Calu3 (cell line): Measurements from ENCODE around the gene MRPL24. TPM values are rescaled to one million over a fixed set of nuclear protein-coding genes. Genes with fewer than 3 reads are reported as not detected.
A peak's percentile ranks its signal among the peaks of the same experiment; 100 is the strongest.

Experiments used
- BruUV-seq: library from RNA; stranded (reverse); fragments of 400-500 nt; replicated peaks from 2 replicates; lab custom pipeline; 2021; lab: Mats Ljungman, UMichigan
- CTCF ChIA-PET: fragments of 300-600 bp; sonication (Branson Sonifier 250); formaldehyde crosslinking; loops from one replicate; lab custom pipeline; 2022; ENCODE audit warnings: antibody characterized with exemption; lab: Charles Lee
- DNase-seq: peaks from one replicate; pipeline ENCODE4 v3.0.0; 2022
- H3K27ac Mint-ChIP-seq: one replicate; pipeline ENCODE4 v1.8.0; 2022; ENCODE audit warnings: mixed read lengths; ENCODE audit not compliant: unreplicated experiment
- H3K27me3 Mint-ChIP-seq: one replicate; pipeline ENCODE4 v1.8.0; 2022; ENCODE audit warnings: mixed read lengths; ENCODE audit not compliant: unreplicated experiment
- H3K36me3 Mint-ChIP-seq: one replicate; pipeline ENCODE4 v1.8.0; 2022; ENCODE audit warnings: mild to moderate bottlenecking, moderate library complexity, mixed read lengths; ENCODE audit not compliant: insufficient read depth, unreplicated experiment
- H3K4me1 Mint-ChIP-seq: one replicate; pipeline ENCODE4 v1.8.0; 2022; ENCODE audit warnings: mild to moderate bottlenecking, low read depth, mixed read lengths; ENCODE audit not compliant: unreplicated experiment
- H3K4me3 Mint-ChIP-seq: one replicate; pipeline ENCODE4 v1.8.0; 2022; ENCODE audit warnings: mild to moderate bottlenecking, low read depth, moderate library complexity, mixed read lengths; ENCODE audit not compliant: unreplicated experiment
- H3K9me3 Mint-ChIP-seq: one replicate; pipeline ENCODE4 v1.8.0; 2022; ENCODE audit warnings: low read depth, mixed read lengths; ENCODE audit not compliant: unreplicated experiment
- intact Hi-C: fragments of 100-400 bp; cut with micrococcal nuclease; formaldehyde crosslinking; loops from one replicate; pipeline ENCODE4 v1.10.0; 2022; ENCODE audit not compliant: unreplicated experiment
- total RNA-seq: library from RNA; stranded (reverse); gene quantifications from 2 replicates; pipeline ENCODE4 v1.2.3, GENCODE V29; 2022
- TF ChIP-seq, protein P1 (sequence below): fragments of 200-600 bp; IDR thresholded peaks from one replicate; pipeline ENCODE4 v1.8.0; 2022; ENCODE audit warnings: antibody characterized with exemption; ENCODE audit not compliant: unreplicated experiment

Gene MRPL24
- total RNA-seq, 1 experiment from 2014 or later = 138 TPM

DNA sequence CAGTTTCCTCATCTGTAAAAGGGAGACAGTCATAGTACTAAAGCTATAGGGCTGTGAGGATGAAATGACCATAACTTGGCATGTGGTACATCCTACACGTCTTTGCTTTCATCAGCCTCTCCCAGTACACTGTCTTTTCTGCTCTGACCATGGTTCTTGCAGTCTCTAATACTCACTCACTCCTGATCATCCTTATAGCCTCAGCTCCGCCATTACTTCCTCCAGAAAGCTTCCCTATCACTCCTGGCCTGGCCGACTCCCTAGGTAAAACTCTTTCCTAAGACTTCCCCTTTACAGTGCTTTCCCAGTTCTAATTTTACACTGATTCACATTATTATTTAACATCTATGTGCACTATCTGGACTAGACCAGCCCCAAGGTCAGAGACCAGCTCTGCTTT lies 5.0 kb upstream of the MRPL24 start:
- Mint-ChIP-seq H3K27ac (peak overlapping the region; percentile 85), H3K4me3 (peak overlapping the region; percentile 67), H3K36me3 (peaks cover 96% of the 10 kb centered on the region), H3K4me1 (peaks cover 71% of the 10 kb centered on the region), H3K27me3 (no peaks in the 10 kb centered on the region), H3K9me3 (no peaks in the 10 kb centered on the region)
- BruUV-seq = no TSS peak
- intact Hi-C loops = no loop called here
- TF ChIP-seq, protein P1, sequence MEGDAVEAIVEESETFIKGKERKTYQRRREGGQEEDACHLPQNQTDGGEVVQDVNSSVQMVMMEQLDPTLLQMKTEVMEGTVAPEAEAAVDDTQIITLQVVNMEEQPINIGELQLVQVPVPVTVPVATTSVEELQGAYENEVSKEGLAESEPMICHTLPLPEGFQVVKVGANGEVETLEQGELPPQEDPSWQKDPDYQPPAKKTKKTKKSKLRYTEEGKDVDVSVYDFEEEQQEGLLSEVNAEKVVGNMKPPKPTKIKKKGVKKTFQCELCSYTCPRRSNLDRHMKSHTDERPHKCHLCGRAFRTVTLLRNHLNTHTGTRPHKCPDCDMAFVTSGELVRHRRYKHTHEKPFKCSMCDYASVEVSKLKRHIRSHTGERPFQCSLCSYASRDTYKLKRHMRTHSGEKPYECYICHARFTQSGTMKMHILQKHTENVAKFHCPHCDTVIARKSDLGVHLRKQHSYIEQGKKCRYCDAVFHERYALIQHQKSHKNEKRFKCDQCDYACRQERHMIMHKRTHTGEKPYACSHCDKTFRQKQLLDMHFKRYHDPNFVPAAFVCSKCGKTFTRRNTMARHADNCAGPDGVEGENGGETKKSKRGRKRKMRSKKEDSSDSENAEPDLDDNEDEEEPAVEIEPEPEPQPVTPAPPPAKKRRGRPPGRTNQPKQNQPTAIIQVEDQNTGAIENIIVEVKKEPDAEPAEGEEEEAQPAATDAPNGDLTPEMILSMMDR = no peak
- CTCF ChIA-PET = interaction anchor here (0.6 kb wide), 2 partner anchors 9 to 39 kb away, joined by 3 to 6 read pairs; no protein-coding TSS in a partner anchor
- DNase-seq = no peak

DNA sequence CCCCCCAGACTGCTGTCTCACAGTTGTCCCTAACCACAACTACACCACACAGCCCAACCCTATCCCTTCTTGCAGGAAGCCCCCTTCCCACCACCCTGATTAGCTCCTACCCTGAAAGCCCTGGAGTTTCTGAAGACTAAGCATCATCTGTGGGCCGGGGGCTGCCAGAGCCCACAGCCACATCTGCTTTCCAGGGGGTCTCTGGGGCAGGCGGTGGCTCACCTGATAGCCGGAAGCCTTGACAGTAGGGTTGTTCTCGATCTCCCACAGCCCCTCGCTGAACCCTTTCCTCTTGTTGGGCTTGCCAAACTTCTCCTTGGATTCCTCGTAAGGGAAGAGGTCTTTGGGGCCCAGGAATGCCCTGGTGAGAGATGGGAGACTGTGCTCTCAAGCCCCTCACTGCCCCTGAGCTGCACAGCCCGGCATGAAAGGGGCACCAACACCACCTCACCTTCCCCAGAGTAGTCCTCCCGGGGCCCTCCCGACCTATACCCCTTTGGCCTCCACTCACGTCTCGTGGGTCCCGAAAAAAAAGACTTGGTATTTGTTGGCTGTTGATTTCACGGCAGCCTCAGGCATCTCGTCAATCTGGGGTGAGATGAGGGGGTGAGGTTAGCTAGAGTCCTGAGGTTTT lies 4.0 kb upstream of the MRPL24 start:
- H3K4me1 Mint-ChIP-seq = peaks cover 71% of the 10 kb centered on the region
- H3K27me3 Mint-ChIP-seq = no peaks in the 10 kb centered on the region
- intact Hi-C loops = no loop called here
- no peaks in the 10 kb centered on the region for H3K9me3 Mint-ChIP-seq
- H3K36me3 Mint-ChIP-seq = peaks cover 96% of the 10 kb centered on the region
- H3K27ac Mint-ChIP-seq = peak overlapping the region; percentile 85
- DNase-seq = no peak
- H3K4me3 Mint-ChIP-seq = peak overlapping the region; percentile 67
- no TSS peak for BruUV-seq
- CTCF ChIA-PET = no interaction called here
- TF ChIP-seq, protein P1 = no peak

DNA sequence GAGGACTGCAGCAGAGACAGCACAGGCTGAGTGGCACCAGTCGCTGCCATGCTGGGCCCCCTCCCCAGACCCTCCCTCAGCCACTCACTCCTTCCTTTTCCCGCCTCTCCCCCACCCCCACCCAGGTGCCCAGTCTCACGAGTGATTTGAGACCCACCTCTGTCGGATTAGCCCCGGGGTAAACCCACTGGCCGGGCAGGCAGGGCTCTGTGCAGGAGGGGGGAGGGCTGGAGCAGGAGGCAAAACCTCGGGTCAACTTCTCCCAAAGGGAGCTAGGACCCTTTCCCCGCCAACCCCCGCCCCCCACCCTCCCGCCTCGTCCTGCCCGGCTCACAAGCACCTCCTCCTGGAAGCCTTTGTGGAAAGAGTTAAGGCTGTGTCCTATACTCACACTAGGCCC lies 3.5 kb upstream of the MRPL24 start:
- intact Hi-C loops = no loop called here

DNA sequence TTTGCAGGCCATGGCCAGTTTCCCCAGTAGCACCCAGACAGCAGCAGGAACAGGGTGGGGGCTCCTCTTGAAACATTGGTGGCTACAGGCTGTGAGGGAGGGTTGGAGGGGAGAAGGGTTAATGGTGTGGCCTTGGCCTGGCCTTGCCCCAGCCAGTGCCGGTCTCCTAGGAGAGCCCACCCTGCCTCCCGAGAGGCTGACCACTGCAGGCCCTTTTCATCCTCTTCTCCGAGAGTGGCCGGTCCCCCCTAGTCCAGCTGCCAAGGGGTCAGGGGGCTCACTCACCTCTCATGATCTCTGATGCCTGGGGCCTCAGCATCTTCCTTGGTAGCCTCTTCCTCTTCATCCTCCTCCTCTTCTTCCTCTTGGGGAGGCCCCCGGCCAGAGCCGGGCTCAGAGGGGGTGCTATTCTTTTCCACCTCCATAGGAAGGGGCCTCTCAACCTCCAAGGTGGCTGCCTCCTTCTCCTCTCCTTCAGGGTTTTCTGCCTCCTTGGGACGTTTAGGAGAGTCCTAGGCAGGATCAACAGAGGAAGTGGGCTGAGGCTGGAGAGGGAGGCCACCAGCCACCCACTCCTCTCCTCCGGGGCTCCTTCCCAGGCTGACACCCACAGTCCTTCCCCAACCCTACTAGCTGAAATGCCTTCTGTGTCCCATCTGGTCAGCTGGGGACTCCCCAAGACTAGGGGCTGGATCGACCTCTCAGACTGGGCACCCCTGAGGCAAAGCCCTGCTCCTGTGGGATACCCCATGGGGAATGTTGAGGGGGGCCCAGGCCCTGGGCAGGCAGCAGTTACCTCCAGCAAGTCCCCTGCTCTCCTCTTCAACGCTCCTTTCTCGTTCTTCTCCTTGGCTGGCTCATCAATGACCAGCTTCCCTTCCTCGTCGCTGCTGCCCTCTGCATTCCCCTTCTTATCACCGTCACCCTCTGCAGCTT lies 2.7 kb upstream of the MRPL24 start:
- BruUV-seq = no TSS peak
- Mint-ChIP-seq H3K27me3 (no peaks in the 10 kb centered on the region), H3K27ac (peak overlapping the region; percentile 88), H3K4me3 (no peak overlapping the region), H3K9me3 (no peaks in the 10 kb centered on the region), H3K4me1 (peaks cover 72% of the 10 kb centered on the region), H3K36me3 (peaks cover 87% of the 10 kb centered on the region)
- no peak for DNase-seq
- CTCF ChIA-PET = no interaction called here
- TF ChIP-seq, protein P1 = no peak
- intact Hi-C loops = no loop called here

More for the DNA sequence above, 3.5 kb upstream of the MRPL24 start:
- TF ChIP-seq, protein P1 = no peak
- peak overlapping the region; percentile 88 for H3K27ac Mint-ChIP-seq
- DNase-seq = no peak
- no peaks in the 10 kb centered on the region for H3K27me3 Mint-ChIP-seq
- peaks cover 90% of the 10 kb centered on the region for H3K36me3 Mint-ChIP-seq
- no peak overlapping the region for H3K4me3 Mint-ChIP-seq
- peaks cover 71% of the 10 kb centered on the region for H3K4me1 Mint-ChIP-seq
- no peaks in the 10 kb centered on the region for H3K9me3 Mint-ChIP-seq
- CTCF ChIA-PET = no interaction called here
- BruUV-seq = no TSS peak
